T-cell (primary cell): ENCODE data around the gene SNAI3. TPM values are rescaled to one million over a fixed set of nuclear protein-coding genes. Genes with fewer than 3 reads are reported as not detected.

ENCODE experiments used
- ATAC-seq, 4 experiments: fragments of 200-7000 bp in 3 of 4; fragments of 150-1000 bp in 1 of 4; cut with Tn5 transposase; replicated peaks in 1 of 4; 1 replicate in 3 of 4; 2 replicates in 1 of 4; pipeline ENCODE4 v1.10.0; 2021; ENCODE audit warnings: moderate library complexity in 3 of 4, mild to moderate bottlenecking in 2 of 4, moderate number of reproducible peaks in 1 of 4
- CTCF ChIA-PET, 2 donors: fragments of 300-600 bp; sonication (Branson Sonifier 250); formaldehyde crosslinking; loops; one replicate each; lab custom pipeline; 2022; ENCODE audit warnings: antibody characterized with exemption in 2 of 2; lab: Charles Lee
- POLR2A ChIA-PET, 2 donors: fragments of 300-600 bp; sonication (Branson Sonifier 250); formaldehyde crosslinking; loops; one replicate each; lab custom pipeline; 2022; ENCODE audit warnings: antibody characterized with exemption in 2 of 2; lab: Charles Lee
- DNase-seq, 35 experiments: peaks; one replicate each; pipeline versions ENCODE4 v3.0.0 to v3.0.0-alpha.2; 2013 to 2023
- H3K27ac ChIP-seq: one replicate; pipeline ENCODE4 v1.5.1; 2013; ENCODE audit warnings: low read length
- H3K27me3 ChIP-seq, 2 experiments: replicated peaks in 1 of 2; 1 replicate in 1 of 2; 2 replicates in 1 of 2; pipeline versions ENCODE4 v1.6.1 to v1.7.0; 2013; ENCODE audit warnings: low read length in 1 of 2, mixed read lengths in 1 of 2; ENCODE audit not compliant: control insufficient read depth in 2 of 2, insufficient read depth in 2 of 2; ENCODE audit errors: extremely low read depth in 1 of 2
- H3K36me3 ChIP-seq, 2 donors: 1 replicate in 1 of 2; 2 replicates in 1 of 2; pipeline versions ENCODE4 v1.6.1 to v1.7.0; 2013; ENCODE audit warnings: low read length in 1 of 2; ENCODE audit not compliant: control insufficient read depth in 2 of 2, insufficient read depth in 1 of 2; ENCODE audit errors: extremely low read depth in 1 of 2
- H3K4me1 ChIP-seq, 2 experiments: 1 replicate in 1 of 2; 2 replicates in 1 of 2; pipeline versions ENCODE4 v1.6.1 to v1.7.0; 2013; ENCODE audit warnings: low read length in 2 of 2, mixed read lengths in 1 of 2; ENCODE audit not compliant: insufficient read depth in 2 of 2, control insufficient read depth in 1 of 2; ENCODE audit errors: extremely low read depth in 1 of 2
- H3K4me3 ChIP-seq, 2 donors: 1 replicate in 1 of 2; 2 replicates in 1 of 2; pipeline versions ENCODE4 v1.5.1 to v1.7.0; 2013; ENCODE audit warnings: mild to moderate bottlenecking in 2 of 2, low read length in 1 of 2, moderate library complexity in 1 of 2; ENCODE audit not compliant: control insufficient read depth in 1 of 2; ENCODE audit errors: extremely low read depth in 1 of 2
- H3K9me3 ChIP-seq: 2 replicates; pipeline ENCODE4 v1.7.0; 2013
- H3K27ac Mint-ChIP-seq, 2 donors: one replicate each; pipeline ENCODE4 v1.8.0; 2020 to 2021; ENCODE audit warnings: mild to moderate bottlenecking in 2 of 2, mixed read lengths in 2 of 2
- H3K27me3 Mint-ChIP-seq, 2 donors: one replicate each; pipeline ENCODE4 v1.8.0; 2021 to 2022; ENCODE audit warnings: mixed read lengths in 2 of 2
- H3K36me3 Mint-ChIP-seq: one replicate; pipeline ENCODE4 v1.8.0; 2021; ENCODE audit warnings: mixed read lengths
- H3K4me1 Mint-ChIP-seq, 3 donors: one replicate each; pipeline ENCODE4 v1.8.0; 2020 to 2022; ENCODE audit warnings: mixed read lengths in 3 of 3, mild to moderate bottlenecking in 1 of 3
- H3K4me3 Mint-ChIP-seq, 3 donors: one replicate each; pipeline ENCODE4 v1.8.0; 2020 to 2022; ENCODE audit warnings: mild to moderate bottlenecking in 3 of 3, mixed read lengths in 3 of 3, moderate library complexity in 3 of 3
- H3K9me3 Mint-ChIP-seq, 3 donors: one replicate each; pipeline ENCODE4 v1.8.0; 2020 to 2022; ENCODE audit warnings: mixed read lengths in 3 of 3
- WGBS: methylation state at CpG from one replicate; pipeline ENCODE4 v1.1.5; 2013; ENCODE audit warnings: missing lambda C conversion rate; ENCODE audit not compliant: insufficient coverage; 5-methylcytosine and 5-hydroxymethylcytosine counted together
- total RNA-seq, 35 experiments: library from RNA in 6 of 35; stranded (reverse) in 6 of 35; fragments of 120-200 nt in 1 of 35; gene quantifications; one replicate each; pipeline versions ENCODE4 v1.2.1 to v1.2.4 and lab custom pipeline; 2013 to 2026

Gene SNAI3
- total RNA-seq, 5 donors from 2014 or later (not counting 1 experiment from before 2014, with no cell fraction given), result 5.2 to 20.4 (median 17.2) TPM

DNA sequence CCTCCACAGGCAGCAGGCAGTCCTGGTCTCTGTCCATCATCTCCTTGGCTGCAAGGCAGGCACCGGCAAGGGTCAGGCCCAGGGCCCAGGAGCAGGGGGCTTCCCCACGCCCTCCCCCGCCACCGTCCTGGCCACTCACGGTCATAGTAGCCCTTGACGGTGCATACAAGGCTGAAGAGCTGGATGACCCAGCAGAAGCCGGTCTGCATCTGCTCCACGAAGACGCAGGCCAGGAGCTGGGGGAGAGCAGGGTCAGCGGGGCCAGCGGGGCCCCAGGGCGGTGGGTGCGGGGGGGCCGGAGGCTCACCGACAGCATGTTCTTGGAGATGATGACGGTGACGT is 40.1 kb upstream of the SNAI3 start:
- no peak overlapping the region for H3K4me3 Mint-ChIP-seq
- no peaks in the 10 kb centered on the region for H3K27me3 ChIP-seq
- ATAC-seq, result no peak
- H3K9me3 ChIP-seq, result no peaks in the 10 kb centered on the region
- no peak overlapping the region for H3K27ac Mint-ChIP-seq
- peaks cover 19% of the 10 kb centered on the region for H3K36me3 Mint-ChIP-seq
- WGBS, result 94% methylated on average over 8 of the region's 17 CpGs
- ChIA-PET CTCF (no interaction called here), POLR2A (no interaction called here)
- no peak for DNase-seq
- H3K27me3 Mint-ChIP-seq, result no peaks in the 10 kb centered on the region
- H3K36me3 ChIP-seq, result peaks cover 32 to 77% of the 10 kb centered on the region in 2 donors
- no peaks in the 10 kb centered on the region for H3K9me3 Mint-ChIP-seq
- H3K4me3 ChIP-seq, result no peak overlapping the region
- H3K4me1 Mint-ChIP-seq, result peaks cover 0 to 3% (median 0%) of the 10 kb centered on the region in 3 donors
- H3K4me1 ChIP-seq, result peaks cover 0 to 2% of the 10 kb centered on the region in 2 experiments
- H3K27ac ChIP-seq, result no peak overlapping the region

DNA sequence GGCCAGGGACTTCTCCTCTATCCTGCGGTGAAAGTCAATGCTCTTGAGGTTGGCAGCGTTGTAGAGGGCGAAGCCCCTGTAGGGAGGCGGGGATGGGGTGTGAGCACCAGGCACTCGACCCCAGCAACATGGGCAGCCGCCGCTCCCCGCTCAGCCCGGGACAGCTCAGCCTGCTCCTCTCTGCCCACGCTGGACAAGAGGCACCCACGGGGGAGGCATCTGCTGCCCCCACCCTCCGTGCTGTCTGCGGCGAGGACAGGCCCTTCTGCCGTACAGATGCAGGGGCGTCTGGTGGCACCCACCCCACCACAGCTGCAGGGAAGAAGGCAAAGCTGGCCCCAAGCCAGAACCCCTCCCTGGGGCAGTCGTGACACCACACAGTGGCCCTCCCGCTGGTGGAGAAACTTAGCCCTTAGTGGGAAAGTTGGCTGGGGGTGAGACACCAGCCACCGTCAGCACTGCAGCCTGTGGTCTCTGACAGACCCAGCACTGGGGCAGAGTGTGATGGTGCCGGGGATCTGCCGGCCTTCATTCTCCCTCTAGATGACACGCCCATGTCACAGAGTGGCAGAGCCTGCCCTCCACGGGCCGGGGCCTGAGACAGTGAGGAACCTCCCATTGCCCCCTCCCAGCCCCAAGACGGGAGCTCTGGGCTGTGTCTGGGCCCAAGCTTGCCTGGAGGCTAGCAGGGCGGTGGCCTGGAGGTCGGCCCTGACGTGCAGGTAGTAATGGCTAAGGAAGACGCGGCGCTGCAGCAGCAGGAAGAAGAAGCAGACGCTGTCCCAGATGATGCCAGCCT is 39.5 kb upstream of the SNAI3 start:
- no peaks in the 10 kb centered on the region for H3K4me1 Mint-ChIP-seq
- DNase-seq (no peak), ATAC-seq (no peak)
- H3K4me3 ChIP-seq, result no peak overlapping the region
- ChIA-PET POLR2A (no interaction called here), CTCF (no interaction called here)
- no peak overlapping the region for H3K27ac ChIP-seq
- peaks cover 0 to 2% of the 10 kb centered on the region in 2 experiments for H3K4me1 ChIP-seq
- no peaks in the 10 kb centered on the region for H3K9me3 Mint-ChIP-seq
- no peaks in the 10 kb centered on the region for H3K27me3 Mint-ChIP-seq
- H3K9me3 ChIP-seq, result no peaks in the 10 kb centered on the region
- WGBS, result 90% methylated on average over 28 of the region's 32 CpGs
- H3K36me3 Mint-ChIP-seq, result peaks cover 14% of the 10 kb centered on the region
- no peak overlapping the region for H3K27ac Mint-ChIP-seq
- H3K4me3 Mint-ChIP-seq, result no peak overlapping the region
- H3K27me3 ChIP-seq, result no peaks in the 10 kb centered on the region
- H3K36me3 ChIP-seq, result peaks cover 28 to 77% of the 10 kb centered on the region in 2 donors

GRCh38 chr16:88724855-88725555 is 38.7 kb upstream of the SNAI3 start:
- H3K36me3 Mint-ChIP-seq, result peaks cover 17% of the 10 kb centered on the region
- H3K27ac Mint-ChIP-seq, result no peak overlapping the region

DNA sequence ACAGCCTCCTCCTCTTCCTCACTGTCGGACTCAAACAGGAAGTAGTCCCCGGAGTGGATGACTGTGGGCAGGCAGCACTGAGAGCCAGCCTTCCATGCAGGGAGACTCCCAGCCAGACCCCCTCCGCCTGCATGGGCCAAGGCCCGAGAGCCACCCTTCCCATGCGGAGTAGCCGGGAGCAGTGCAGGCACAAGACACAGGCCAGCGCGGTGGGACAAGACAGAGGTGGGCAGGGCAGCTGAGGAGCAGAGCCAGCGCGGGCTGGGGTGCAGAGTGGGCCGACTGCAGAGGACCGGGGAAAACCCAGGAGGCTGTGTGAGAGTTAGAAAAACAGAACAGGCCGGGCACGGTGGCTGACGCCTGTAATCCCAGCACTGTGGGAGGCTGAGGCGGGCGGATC is 37.6 kb upstream of the SNAI3 start:
- 95% methylated on average over 11 of the region's 17 CpGs for WGBS
- no peak overlapping the region for H3K27ac Mint-ChIP-seq
- H3K4me3 ChIP-seq, result no peak overlapping the region
- H3K9me3 Mint-ChIP-seq, result no peaks in the 10 kb centered on the region
- CTCF ChIA-PET, result no interaction called here
- no peak overlapping the region for H3K4me3 Mint-ChIP-seq
- peaks cover 22% of the 10 kb centered on the region for H3K36me3 Mint-ChIP-seq
- H3K27me3 Mint-ChIP-seq, result no peaks in the 10 kb centered on the region
- DNase-seq (no peak), ATAC-seq (no peak)
- no peaks in the 10 kb centered on the region for H3K4me1 Mint-ChIP-seq
- no peaks in the 10 kb centered on the region for H3K9me3 ChIP-seq
- H3K27me3 ChIP-seq, result no peaks in the 10 kb centered on the region
- peaks cover 0 to 5% of the 10 kb centered on the region in 2 experiments for H3K4me1 ChIP-seq
- peaks cover 41 to 87% of the 10 kb centered on the region in 2 donors for H3K36me3 ChIP-seq
- H3K27ac ChIP-seq, result no peak overlapping the region
- POLR2A ChIA-PET, result no interaction called here

More at GRCh38 chr16:88724855-88725555, 38.7 kb upstream of the SNAI3 start:
- Mint-ChIP-seq H3K9me3 (no peaks in the 10 kb centered on the region), H3K27me3 (no peaks in the 10 kb centered on the region), H3K4me1 (no peaks in the 10 kb centered on the region), H3K4me3 (no peak overlapping the region)
- Histone ChIP-seq H3K36me3 (peaks cover 30 to 79% of the 10 kb centered on the region in 2 donors), H3K9me3 (no peaks in the 10 kb centered on the region), H3K27ac (no peak overlapping the region), H3K27me3 (no peaks in the 10 kb centered on the region), H3K4me1 (peaks cover 0 to 2% of the 10 kb centered on the region in 2 experiments), H3K4me3 (no peak overlapping the region)
- CTCF ChIA-PET, result no interaction called here
- DNase-seq, result no peak
- ATAC-seq, result peak in 1 of 4 experiments; percentile 5
- POLR2A ChIA-PET, result no interaction called here
- WGBS, result 94% methylated on average over 28 of the region's 31 CpGs

- DNase-seq (no peak), ATAC-seq (no peak)
- Histone ChIP-seq H3K4me1 (peaks cover 0 to 5% of the 10 kb centered on the region in 2 experiments), H3K27ac (no peak overlapping the region), H3K27me3 (no peaks in the 10 kb centered on the region), H3K4me3 (no peak overlapping the region), H3K36me3 (peaks cover 41 to 91% of the 10 kb centered on the region in 2 donors), H3K9me3 (no peaks in the 10 kb centered on the region)
- Mint-ChIP-seq H3K4me3 (no peak overlapping the region), H3K27ac (no peak overlapping the region), H3K9me3 (no peaks in the 10 kb centered on the region), H3K4me1 (no peaks in the 10 kb centered on the region), H3K27me3 (no peaks in the 10 kb centered on the region), H3K36me3 (peaks cover 22% of the 10 kb centered on the region)
- ChIA-PET POLR2A (no interaction called here), CTCF (no interaction called here)
- WGBS, result 91% methylated on average over 4 of the region's 8 CpGs
Measured at GRCh38 chr16:88723507-88723887, 37.2 kb upstream of the SNAI3 start.

DNA sequence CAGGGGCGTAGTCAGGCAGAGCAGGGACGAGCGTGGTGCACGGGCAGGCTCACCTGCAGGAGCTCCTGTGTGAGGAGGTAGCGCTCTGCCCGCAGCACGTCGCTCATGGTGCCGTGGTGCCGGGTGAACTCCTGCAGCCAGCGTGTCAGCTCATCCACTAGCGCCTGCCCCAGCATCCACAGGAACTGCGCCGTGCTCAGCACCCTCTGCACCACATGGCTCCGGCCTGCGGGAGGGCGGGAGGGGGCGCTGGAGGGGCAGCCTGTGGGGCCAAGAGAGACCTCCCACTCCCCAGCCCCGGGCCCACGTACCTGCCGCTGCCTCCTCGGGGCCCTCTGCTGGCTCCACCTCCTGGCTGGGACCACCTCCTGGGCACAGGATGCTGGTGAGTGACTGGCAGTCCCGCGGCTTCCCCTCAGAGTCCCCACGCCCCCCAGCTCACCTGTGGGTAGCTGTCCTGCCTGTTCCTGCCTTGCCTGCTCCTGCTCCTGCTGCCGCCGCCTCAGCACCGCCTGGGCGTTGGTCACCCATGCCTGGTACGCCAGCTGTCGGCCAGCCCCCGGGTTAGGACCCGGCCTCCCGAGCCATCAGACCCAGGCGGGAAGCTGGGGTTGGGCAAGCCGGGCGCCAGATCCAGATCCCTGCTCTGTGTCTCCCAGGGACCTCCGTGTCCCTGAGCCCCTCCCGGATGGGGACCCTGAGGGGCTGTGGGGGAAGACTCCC is 36.6 kb upstream of the SNAI3 start:
- H3K4me1 Mint-ChIP-seq, result peaks cover 0 to 2% (median 0%) of the 10 kb centered on the region in 3 donors
- H3K27ac ChIP-seq, result no peak overlapping the region
- H3K9me3 ChIP-seq, result no peaks in the 10 kb centered on the region
- H3K27me3 ChIP-seq, result no peaks in the 10 kb centered on the region
- H3K27ac Mint-ChIP-seq, result no peak overlapping the region
- H3K9me3 Mint-ChIP-seq, result no peaks in the 10 kb centered on the region
- H3K36me3 ChIP-seq, result peaks cover 46 to 94% of the 10 kb centered on the region in 2 donors
- H3K36me3 Mint-ChIP-seq, result peaks cover 25% of the 10 kb centered on the region
- WGBS, result 94% methylated on average over 26 of the region's 39 CpGs
- ChIA-PET CTCF (no interaction called here), POLR2A (no interaction called here)
- peaks cover 0 to 5% of the 10 kb centered on the region in 2 experiments for H3K4me1 ChIP-seq
- no peak overlapping the region for H3K4me3 Mint-ChIP-seq
- H3K4me3 ChIP-seq, result no peak overlapping the region
- DNase-seq (no peak), ATAC-seq (no peak)
- no peaks in the 10 kb centered on the region for H3K27me3 Mint-ChIP-seq
